HG03342 (cell line): ENCODE data around the gene TTC21A.

Source experiments
- ATAC-seq: cut with Tn5 transposase; IDR thresholded peaks from one replicate; pipeline ENCODE4 v1.9.1; 2021; ENCODE audit warnings: mild to moderate bottlenecking, moderate library complexity; ENCODE audit not compliant: unreplicated experiment

Gene TTC21A

GRCh38 chr3:39135170-39135805 is 27.8 kb downstream of the TTC21A start:
- no peak for ATAC-seq

GRCh38 chr3:39136533-39137434 is 29.3 kb downstream of the TTC21A start:
- ATAC-seq = no peak

GRCh38 chr3:39137435-39137936 is 30.0 kb downstream of the TTC21A start:
- no peak for ATAC-seq

GRCh38 chr3:39137991-39138803 is 30.7 kb downstream of the TTC21A start:
- ATAC-seq = no peak

- ATAC-seq = no peak
Measured at GRCh38 chr3:39138804-39139415, 31.4 kb downstream of the TTC21A start.

GRCh38 chr3:39139442-39139841 is 32.0 kb downstream of the TTC21A start:
- no peak for ATAC-seq

GRCh38 chr3:39140341-39140971 is 33.0 kb downstream of the TTC21A start:
- ATAC-seq = no peak

- ATAC-seq = no peak
Measured at GRCh38 chr3:39141171-39141995, 33.9 kb downstream of the TTC21A start.

- no peak for ATAC-seq
Measured at GRCh38 chr3:39142067-39142466, 34.6 kb downstream of the TTC21A start.

- ATAC-seq = no peak
Measured at GRCh38 chr3:39143051-39143885, 35.8 kb downstream of the TTC21A start.

- ATAC-seq = no peak
Measured at GRCh38 chr3:39144095-39144747, 36.7 kb downstream of the TTC21A start.

- ATAC-seq = no peak
Measured at GRCh38 chr3:39144748-39145380, 37.4 kb downstream of the TTC21A start.

- no peak for ATAC-seq
Measured at GRCh38 chr3:39146083-39146501, 38.6 kb downstream of the TTC21A start.

- peak; percentile 8 for ATAC-seq
Measured at GRCh38 chr3:39146611-39147591, 39.4 kb downstream of the TTC21A start.

- ATAC-seq = peak; percentile 25
Measured at GRCh38 chr3:39147711-39148434, 40.4 kb downstream of the TTC21A start.
